Metanephros (tissue), 2 donors: Measurements from ENCODE around the gene EHBP1. TPM values are rescaled to one million over a fixed set of nuclear protein-coding genes. Genes with fewer than 3 reads are reported as not detected.

Experiments
- small RNA-seq: library from RNA; depleted of rRNA; stranded (forward); fragments of <200 nt; gene quantifications from one replicate; pipeline ENCODE3, GENCODE V24; 2014; ENCODE audit warnings: low replicate concordance
- total RNA-seq: library from RNA; depleted of rRNA; stranded (reverse); fragments of >200 nt; gene quantifications from one replicate; pipeline ENCODE4 v1.2.3, GENCODE V29; 2014

EHBP1 gene
- 65.4 TPM for total RNA-seq

DNA sequence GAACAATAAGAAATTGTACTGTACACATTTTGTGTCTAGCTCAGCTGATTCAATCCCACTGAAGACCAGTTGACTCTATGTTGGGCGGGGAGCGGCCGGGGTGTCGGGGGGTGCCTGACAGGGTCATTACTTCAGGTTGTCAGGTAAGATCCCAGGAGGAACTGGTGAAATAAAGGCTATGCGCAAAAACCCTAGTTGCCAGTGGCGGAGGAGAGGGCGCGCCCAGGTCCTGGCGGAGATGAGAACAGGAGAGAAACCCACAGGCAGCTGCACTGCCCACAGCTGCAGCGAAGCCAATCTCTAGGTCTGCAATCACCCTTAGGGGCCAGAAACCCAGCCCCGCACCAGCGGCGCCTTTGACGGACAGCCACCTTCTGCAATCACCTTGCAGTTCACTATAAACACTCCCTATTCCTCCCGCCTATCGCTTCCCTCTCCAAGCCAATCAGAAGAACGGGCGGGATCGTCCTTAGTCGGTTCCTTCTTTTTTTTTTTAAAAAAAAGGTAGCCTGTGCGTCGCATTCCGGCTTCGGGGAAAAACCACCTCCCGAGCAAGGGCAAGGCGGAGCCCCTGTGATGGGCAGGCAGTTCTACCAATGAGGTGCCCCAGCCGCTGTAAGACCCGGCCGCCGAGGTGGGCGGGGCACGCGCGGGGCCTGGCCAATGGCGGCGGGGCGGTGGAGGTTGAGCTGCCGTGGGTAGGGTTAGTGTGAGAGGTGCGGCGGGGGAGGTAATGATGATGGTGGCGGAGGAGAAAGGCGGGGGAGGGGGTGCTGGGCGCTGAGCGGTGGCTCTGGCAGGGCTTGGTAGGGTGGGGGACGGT, at the start of gene EHBP1:
Gene EHBP1, plus strand, starts transcription at position 707 of the 823 bp plus-strand sequence. CDS start 1,479 bp downstream, outside the sequence.

DNA sequence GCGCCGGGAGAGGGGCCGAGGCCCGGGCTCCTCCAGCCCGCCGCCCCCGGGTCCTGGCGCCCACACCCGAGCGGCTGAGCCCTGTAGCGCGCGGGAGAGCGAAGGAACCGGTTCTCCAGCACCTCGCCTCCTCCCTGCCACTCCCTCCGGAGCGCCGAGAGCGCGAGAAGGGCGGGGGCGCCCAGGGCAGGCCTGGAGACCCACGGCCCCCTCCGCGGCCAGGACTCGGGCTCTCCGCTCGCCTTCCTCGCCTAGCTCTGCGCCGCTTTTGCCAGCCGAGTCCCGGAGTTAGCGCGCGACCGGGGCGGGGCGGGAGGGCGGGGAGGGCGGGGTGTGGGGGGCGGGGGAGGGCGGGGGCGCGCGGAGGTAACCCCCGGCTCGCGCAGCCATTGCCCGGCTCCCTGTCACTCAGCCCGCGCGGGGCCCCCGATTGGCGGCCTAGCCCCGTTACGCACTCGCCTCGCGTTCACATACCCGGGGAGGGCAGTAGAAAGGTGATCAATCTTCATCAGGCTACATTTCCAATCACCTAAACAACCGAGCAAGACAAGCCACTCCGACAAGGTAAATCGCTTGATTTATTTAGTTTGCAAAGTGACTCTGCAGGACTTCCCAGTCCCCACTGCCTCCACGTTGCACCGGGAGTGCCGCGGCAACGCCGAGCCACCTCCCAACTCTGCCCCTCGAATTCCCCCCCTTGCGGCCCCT, 345.0 kb downstream of the EHBP1 start, which contains the start of gene OTX1:
Gene OTX1, plus strand, starts transcription at position 497 of the 708 bp plus-strand sequence. CDS start 2,161 bp downstream, outside the sequence.

Small RNA genes lying within 50 kb of the gene (small RNA-seq; reads per million reads assigned to genes)
- gene RF00019 = not detected

Other genes starting within 250 kb of the EHBP1 start
- 4.3 TPM for gene TMEM17, start 199.5 kb upstream of the EHBP1 start, total RNA-seq